Measurements from ENCODE around the gene KATNBL1. TPM values are rescaled to one million over a fixed set of nuclear protein-coding genes. Genes with fewer than 3 reads are reported as not detected.

KATNBL1 gene
- total RNA-seq, 2 donors from 2014 or later: 24.8 to 53.6 TPM

- H3K4me3 ChIP-seq: no peak overlapping the region
- H3K27ac ChIP-seq: no peak overlapping the region
- H3K36me3 ChIP-seq: no peaks in the 10 kb centered on the region
- WGBS: 100% methylated on average over 1 of the region's 1 CpG
- intact Hi-C loops (cut with DNase I): no loop called here
- no peaks in the 10 kb centered on the region for H3K27me3 ChIP-seq (replicated peaks; ENCODE audit: insufficient read depth)
- H3K4me1 ChIP-seq (replicated peaks): no peaks in the 10 kb centered on the region
- no peak for TF ChIP-seq POLR2A (IDR thresholded peaks at IDR 0.05)
- TF ChIP-seq, protein P1, sequence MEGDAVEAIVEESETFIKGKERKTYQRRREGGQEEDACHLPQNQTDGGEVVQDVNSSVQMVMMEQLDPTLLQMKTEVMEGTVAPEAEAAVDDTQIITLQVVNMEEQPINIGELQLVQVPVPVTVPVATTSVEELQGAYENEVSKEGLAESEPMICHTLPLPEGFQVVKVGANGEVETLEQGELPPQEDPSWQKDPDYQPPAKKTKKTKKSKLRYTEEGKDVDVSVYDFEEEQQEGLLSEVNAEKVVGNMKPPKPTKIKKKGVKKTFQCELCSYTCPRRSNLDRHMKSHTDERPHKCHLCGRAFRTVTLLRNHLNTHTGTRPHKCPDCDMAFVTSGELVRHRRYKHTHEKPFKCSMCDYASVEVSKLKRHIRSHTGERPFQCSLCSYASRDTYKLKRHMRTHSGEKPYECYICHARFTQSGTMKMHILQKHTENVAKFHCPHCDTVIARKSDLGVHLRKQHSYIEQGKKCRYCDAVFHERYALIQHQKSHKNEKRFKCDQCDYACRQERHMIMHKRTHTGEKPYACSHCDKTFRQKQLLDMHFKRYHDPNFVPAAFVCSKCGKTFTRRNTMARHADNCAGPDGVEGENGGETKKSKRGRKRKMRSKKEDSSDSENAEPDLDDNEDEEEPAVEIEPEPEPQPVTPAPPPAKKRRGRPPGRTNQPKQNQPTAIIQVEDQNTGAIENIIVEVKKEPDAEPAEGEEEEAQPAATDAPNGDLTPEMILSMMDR (IDR thresholded peaks at IDR 0.05): no peak
- TF ChIP-seq POLR2AphosphoS5 (IDR thresholded peaks at IDR 0.05): no peak
- H3K9me3 ChIP-seq: no peaks in the 10 kb centered on the region
- DNase-seq (ENCODE audit: low spot score): no peak
Observed at GRCh38 chr15:34132881-34133280, 77.0 kb downstream of the KATNBL1 start.

GRCh38 chr15:34128898-34129297 lies 81.0 kb downstream of the KATNBL1 start:
- no peaks in the 10 kb centered on the region for H3K36me3 ChIP-seq
- H3K27ac ChIP-seq: no peak overlapping the region
- no peaks in the 10 kb centered on the region for H3K9me3 ChIP-seq
- no peaks in the 10 kb centered on the region for H3K4me1 ChIP-seq (replicated peaks)
- no peak for DNase-seq (ENCODE audit: low spot score)
- no peaks in the 10 kb centered on the region for H3K27me3 ChIP-seq (replicated peaks; ENCODE audit: insufficient read depth)
- no peak overlapping the region for H3K4me3 ChIP-seq
- intact Hi-C loops (cut with DNase I): no loop called here
- WGBS: 48% methylated on average over 2 of the region's 2 CpGs
- TF ChIP-seq, protein P1 (IDR thresholded peaks at IDR 0.05): no peak
- TF ChIP-seq POLR2A (IDR thresholded peaks at IDR 0.05) (no peak), POLR2AphosphoS5 (IDR thresholded peaks at IDR 0.05) (no peak)

DNA sequence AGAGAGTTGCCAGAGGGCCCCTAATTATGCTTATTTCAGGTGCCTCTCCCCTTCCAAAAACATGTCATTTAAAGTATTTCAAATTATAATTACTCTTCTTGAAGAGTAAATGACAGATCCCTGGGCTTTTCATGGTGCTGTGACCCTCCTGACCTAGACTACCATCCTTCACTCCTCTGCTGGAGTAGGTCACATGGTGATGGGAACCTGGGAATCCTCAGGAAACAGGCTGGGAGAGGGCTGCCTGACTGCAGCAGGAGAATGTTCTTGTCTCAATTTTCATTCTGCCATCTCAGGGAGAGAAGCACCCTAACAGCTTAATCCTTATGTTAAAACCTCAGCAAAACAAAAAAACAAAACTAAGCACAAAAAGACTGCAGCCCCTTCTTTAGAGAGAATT lies 83.4 kb downstream of the KATNBL1 start:
- intact Hi-C loops (cut with DNase I): no loop called here
- Histone ChIP-seq H3K4me1 (replicated peaks) (no peaks in the 10 kb centered on the region), H3K4me3 (no peak overlapping the region), H3K27me3 (replicated peaks; ENCODE audit: insufficient read depth) (no peaks in the 10 kb centered on the region), H3K27ac (no peak overlapping the region), H3K9me3 (no peaks in the 10 kb centered on the region), H3K36me3 (no peaks in the 10 kb centered on the region)
- TF ChIP-seq, protein P1 (IDR thresholded peaks at IDR 0.05): no peak
- TF ChIP-seq POLR2AphosphoS5 (IDR thresholded peaks at IDR 0.05): no peak
- TF ChIP-seq POLR2A (IDR thresholded peaks at IDR 0.05): no peak
- no peak for DNase-seq (ENCODE audit: low spot score)

DNA sequence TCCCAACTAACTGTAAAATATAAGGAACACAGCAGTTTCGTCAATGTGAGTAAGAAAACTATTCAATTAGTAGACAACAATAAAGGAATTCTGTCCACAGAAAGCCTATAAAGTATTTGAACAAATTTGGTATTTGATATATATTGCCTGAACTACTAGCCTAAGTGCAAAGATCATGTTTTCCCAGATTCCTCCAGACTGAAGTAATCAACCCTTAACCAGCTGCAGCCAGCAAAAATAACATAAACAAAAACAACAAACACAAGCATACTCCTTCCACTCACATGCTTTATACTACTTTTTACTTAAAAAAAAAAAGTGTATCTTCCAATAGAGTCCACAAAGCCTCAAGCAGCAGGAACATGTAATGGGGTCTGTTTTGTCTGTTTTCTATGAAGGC lies 84.0 kb downstream of the KATNBL1 start:
- intact Hi-C loops (cut with DNase I): no loop called here
- no peak for DNase-seq (ENCODE audit: low spot score)
- H3K27me3 ChIP-seq (replicated peaks; ENCODE audit: insufficient read depth): no peaks in the 10 kb centered on the region
- no peak overlapping the region for H3K4me3 ChIP-seq
- TF ChIP-seq, protein P1 (IDR thresholded peaks at IDR 0.05): no peak
- H3K9me3 ChIP-seq: no peaks in the 10 kb centered on the region
- 37% methylated on average over 1 of the region's 1 CpG for WGBS
- no peaks in the 10 kb centered on the region for H3K4me1 ChIP-seq (replicated peaks)
- no peaks in the 10 kb centered on the region for H3K36me3 ChIP-seq
- H3K27ac ChIP-seq: no peak overlapping the region

GRCh38 chr15:34124651-34125050 lies 85.2 kb downstream of the KATNBL1 start:
- 75% methylated on average over 4 of the region's 4 CpGs for WGBS
- no peak for DNase-seq (ENCODE audit: low spot score)
- intact Hi-C loops (cut with DNase I): no loop called here
- no peaks in the 10 kb centered on the region for H3K9me3 ChIP-seq
- H3K4me3 ChIP-seq: no peak overlapping the region
- no peak for TF ChIP-seq POLR2AphosphoS5 (IDR thresholded peaks at IDR 0.05)
- no peak for TF ChIP-seq POLR2A (IDR thresholded peaks at IDR 0.05)
- TF ChIP-seq, protein P1 (IDR thresholded peaks at IDR 0.05): no peak
- H3K36me3 ChIP-seq: no peaks in the 10 kb centered on the region
- no peak overlapping the region for H3K27ac ChIP-seq
- H3K27me3 ChIP-seq (replicated peaks; ENCODE audit: insufficient read depth): no peaks in the 10 kb centered on the region
- no peaks in the 10 kb centered on the region for H3K4me1 ChIP-seq (replicated peaks)

Measured in prostate gland (tissue), 2 donors.